H1 (cell line): ENCODE results near the gene ACAP2. TPM values are rescaled to one million over a fixed set of nuclear protein-coding genes. Genes with fewer than 3 reads are reported as not detected.

Source experiments
- ATF3 ChIP-seq: IDR thresholded peaks from 2 replicates; pipeline ENCODE4 v1.6.1; 2011; ENCODE audit warnings: low read depth, mild to moderate bottlenecking, low read length; ENCODE audit not compliant: insufficient read depth
- CEBPB ChIP-seq: IDR thresholded peaks from 2 replicates; pipeline ENCODE4 v1.6.1; 2012; ENCODE audit warnings: low read depth, low read length
- CHD1 ChIP-seq: IDR thresholded peaks from 2 replicates; pipeline ENCODE4 v1.6.1; 2012; ENCODE audit warnings: low read depth, low read length, improper control_type of control experiment
- CHD7 ChIP-seq: fragments of 300-600 bp; sonication (generic); IDR thresholded peaks from 2 replicates; pipeline ENCODE4 v1.7.1; 2012; ENCODE audit warnings: low read length, moderate library complexity, mild to moderate bottlenecking, inconsistent platforms; ENCODE audit not compliant: insufficient replicate concordance
- JUN ChIP-seq: IDR thresholded peaks from 2 replicates; pipeline ENCODE4 v1.6.1; 2011; ENCODE audit warnings: low read depth, mild to moderate bottlenecking, improper control_type of control experiment, low read length
- SP1 ChIP-seq: IDR thresholded peaks from 2 replicates; pipeline ENCODE4 v1.6.1; 2011; ENCODE audit warnings: low read depth, low read length
- SRF ChIP-seq: IDR thresholded peaks from 2 replicates; pipeline ENCODE4 v1.6.1; 2011; ENCODE audit warnings: mild to moderate bottlenecking, low read depth, low read length, moderate library complexity
- polyA plus RNA-seq, 7 experiments: library from polyadenylated mRNA; depleted of rRNA in 3 of 7; stranded (reverse) in 5 of 7; unstranded in 2 of 7; fragments of >200 nt in 5 of 7; fragments of 200-250 nt in 2 of 7; gene quantifications; 1 replicate in 5 of 7; 2 replicates in 1 of 7; 4 replicates in 1 of 7; pipeline versions ENCODE4 v1.2.1 to v1.2.3, GENCODE V29; 2011 to 2013; ENCODE audit warnings: missing spikeins in 2 of 7, mixed read lengths in 2 of 7
- total RNA-seq: library from RNA; stranded (reverse); fragmentation: NEBNext Ultra II Directional; extraction: Animal tissue kit (Norgen Biotek cat#: 25700); gene quantifications from 2 replicates; pipeline ENCODE4 v1.2.1, GENCODE V29; 2021

The ACAP2 gene
- total and polyA plus RNA-seq, 2 of the 8 experiments (the other 6 are each of a cell fraction or from before 2014, with no cell fraction given) = 7.7 to 37.3 TPM

GRCh38 chr3:195366200-195366925 is 76.5 kb downstream of the ACAP2 start (continued):
- TF ChIP-seq CHD1 = no peak
- TF ChIP-seq SP1 = no peak
- TF ChIP-seq SRF = no peak
- no peak for TF ChIP-seq CEBPB
- TF ChIP-seq CHD7 = no peak
- no peak for TF ChIP-seq JUN
- TF ChIP-seq ATF3 = no peak
